OCI-LY7 (cell line): Measurements from ENCODE around the gene DHCR24. TPM values are rescaled to one million over a fixed set of nuclear protein-coding genes. Genes with fewer than 3 reads are reported as not detected.

ENCODE experiments used
- BruUV-seq: library from RNA; stranded (reverse); fragments of 400-500 nt; replicated peaks from 2 replicates; lab custom pipeline; 2021; lab: Mats Ljungman, UMichigan
- CTCF ChIA-PET: fragments of 300-600 bp; sonication (Branson Sonifier 250); formaldehyde crosslinking; loops from one replicate; lab custom pipeline; 2022; ENCODE audit warnings: antibody characterized with exemption; ENCODE audit not compliant: unreplicated experiment; lab: Charles Lee
- POLR2A ChIA-PET: fragments of 300-600 bp; sonication (Branson Sonifier 250); formaldehyde crosslinking; loops from one replicate; lab custom pipeline; 2022; ENCODE audit warnings: antibody characterized with exemption; lab: Charles Lee
- DNase-seq: peaks from one replicate; pipeline ENCODE4 v3.0.0-alpha.2; 2015; ENCODE audit warnings: low spot score
- H2AFZ ChIP-seq: fragments of 200-600 bp; sonication (generic), shearing (Covaris generic); 2 replicates; pipeline ENCODE4 v1.6.1; 2014; ENCODE audit warnings: mild to moderate bottlenecking, antibody characterized with exemption, low read length, moderate library complexity
- H3K27ac ChIP-seq: fragments of 200-600 bp; sonication (generic); 2 replicates; pipeline ENCODE4 v1.5.1; 2014; ENCODE audit warnings: mixed run types, low read depth, mild to moderate bottlenecking, moderate library complexity, low read length, inconsistent platforms; ENCODE audit not compliant: poor library complexity, severe bottlenecking
- H3K36me3 ChIP-seq: fragments of 200-600 bp; sonication (generic); 2 replicates; pipeline ENCODE4 v1.6.1; 2014; ENCODE audit warnings: mild to moderate bottlenecking, antibody characterized with exemption, low read length, moderate library complexity, mixed read lengths; ENCODE audit not compliant: insufficient read depth
- H3K4me1 ChIP-seq: fragments of 200-600 bp; sonication (generic); 2 replicates; pipeline ENCODE4 v1.5.1; 2014; ENCODE audit warnings: mild to moderate bottlenecking, low read length; ENCODE audit not compliant: insufficient read depth, poor library complexity, severe bottlenecking
- H3K4me2 ChIP-seq: fragments of 200-600 bp; sonication (generic); 2 replicates; pipeline ENCODE4 v1.6.1; 2014; ENCODE audit warnings: mild to moderate bottlenecking, low read length
- H3K4me3 ChIP-seq: fragments of 200-600 bp; sonication (generic); 2 replicates; pipeline ENCODE4 v1.5.1; 2014; ENCODE audit warnings: mild to moderate bottlenecking, low read depth, low read length; ENCODE audit not compliant: poor library complexity, severe bottlenecking
- H3K79me2 ChIP-seq: fragments of 200-600 bp; sonication (generic); 2 replicates; pipeline ENCODE4 v1.6.1; 2016; ENCODE audit warnings: low read depth, mild to moderate bottlenecking, low read length, moderate library complexity, mixed read lengths; ENCODE audit not compliant: insufficient read depth
- H3K9me2 ChIP-seq: fragments of 200-600 bp; sonication (generic); 2 replicates; pipeline ENCODE4 v1.6.1; 2016; ENCODE audit warnings: mild to moderate bottlenecking, low read length, mixed read lengths; ENCODE audit not compliant: insufficient read depth
- H3K9me3 ChIP-seq: fragments of 200-600 bp; sonication (generic); 2 replicates; pipeline ENCODE4 v1.6.1; 2014; ENCODE audit warnings: mild to moderate bottlenecking, mixed run types, low read length, mixed read lengths
- H4K20me1 ChIP-seq: fragments of 200-600 bp; sonication (generic); 2 replicates; pipeline ENCODE4 v1.6.1; 2014; ENCODE audit warnings: mild to moderate bottlenecking, antibody characterized with exemption, low read length, moderate library complexity, mixed read lengths; ENCODE audit not compliant: insufficient read depth
- CTCF ChIP-seq: fragments of 200-600 bp; sonication (generic); conservative IDR thresholded peaks from 2 replicates; pipeline ENCODE4 v1.5.1; 2014; ENCODE audit warnings: mild to moderate bottlenecking, antibody characterized with exemption, low read length, moderate library complexity, mixed read lengths
- EZH2phosphoT487 ChIP-seq: fragments of 200-600 bp; sonication (generic); IDR thresholded peaks from 2 replicates; pipeline ENCODE4 v1.6.1; 2018; ENCODE audit warnings: low read depth, borderline replicate concordance, mild to moderate bottlenecking, mixed run types, antibody characterized with exemption, low read length, moderate library complexity, mixed read lengths
- intact Hi-C: fragments of 100-400 bp; cut with micrococcal nuclease; formaldehyde crosslinking; loops from one replicate; pipeline ENCODE4 v1.10.0; 2022; ENCODE audit not compliant: unreplicated experiment
- total RNA-seq, 2 experiments: library from RNA; depleted of rRNA in 1 of 2; stranded (reverse); fragments of >200 nt in 1 of 2; shearing (Covaris generic) in 1 of 2; gene quantifications; 2 replicates each; pipeline ENCODE4 v1.2.3, GENCODE V29; 2014 to 2022

The DHCR24 gene
- total RNA-seq, 2 experiments from 2014 or later = 45.7 to 93.6 TPM

DNA sequence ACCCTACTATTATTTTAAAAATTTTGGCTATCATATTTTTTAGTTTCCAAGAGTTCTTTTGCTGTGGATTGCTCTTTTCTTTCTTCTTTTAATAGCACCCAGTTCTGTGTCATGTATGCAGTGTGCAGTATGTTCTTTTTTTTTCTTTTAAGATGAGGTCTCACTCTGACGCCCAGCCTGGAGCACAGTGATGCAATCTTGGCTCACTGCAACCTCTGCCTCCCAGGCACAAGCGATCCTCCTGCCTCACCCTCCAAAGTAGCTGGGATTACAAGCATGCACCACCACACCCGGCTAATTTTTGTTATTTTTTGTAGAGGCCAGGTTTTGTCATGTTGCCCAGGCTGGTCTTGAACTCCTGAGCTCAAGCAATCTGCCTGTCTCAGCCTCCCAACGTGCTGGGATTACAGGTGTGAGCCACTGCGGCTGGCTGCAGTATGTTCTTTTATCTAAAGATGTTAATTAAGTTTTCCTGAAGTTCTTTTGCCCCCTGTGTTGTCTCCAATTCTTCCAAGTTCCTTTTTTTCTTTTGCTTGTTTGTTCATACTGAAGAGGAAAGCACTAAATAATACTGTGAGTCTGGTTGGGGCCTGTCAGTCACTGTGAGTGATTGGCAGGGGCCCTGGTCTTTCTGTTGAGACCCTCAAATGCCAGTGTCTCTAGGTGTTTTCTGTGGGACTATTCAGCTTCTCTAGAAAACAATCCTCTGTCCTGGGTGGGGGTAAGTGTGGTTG is 68.4 kb downstream of the DHCR24 start:
- TF ChIP-seq EZH2phosphoT487 = no peak
- TF ChIP-seq CTCF = no peak
- Histone ChIP-seq H3K9me2 (no peaks in the 10 kb centered on the region), H3K79me2 (no peaks in the 10 kb centered on the region), H3K4me1 (no peaks in the 10 kb centered on the region), H3K27ac (no peak overlapping the region), H3K36me3 (no peaks in the 10 kb centered on the region), H3K4me2 (no peak overlapping the region), H4K20me1 (no peaks in the 10 kb centered on the region), H2AFZ (no peak overlapping the region), H3K9me3 (peaks cover 5% of the 10 kb centered on the region; the same call in 1 of the 2 replicates), H3K4me3 (no peak overlapping the region)
- intact Hi-C loops = no loop called here
- no TSS peak for BruUV-seq
- DNase-seq = no peak
- ChIA-PET POLR2A (no interaction called here), CTCF (no interaction called here)

DNA sequence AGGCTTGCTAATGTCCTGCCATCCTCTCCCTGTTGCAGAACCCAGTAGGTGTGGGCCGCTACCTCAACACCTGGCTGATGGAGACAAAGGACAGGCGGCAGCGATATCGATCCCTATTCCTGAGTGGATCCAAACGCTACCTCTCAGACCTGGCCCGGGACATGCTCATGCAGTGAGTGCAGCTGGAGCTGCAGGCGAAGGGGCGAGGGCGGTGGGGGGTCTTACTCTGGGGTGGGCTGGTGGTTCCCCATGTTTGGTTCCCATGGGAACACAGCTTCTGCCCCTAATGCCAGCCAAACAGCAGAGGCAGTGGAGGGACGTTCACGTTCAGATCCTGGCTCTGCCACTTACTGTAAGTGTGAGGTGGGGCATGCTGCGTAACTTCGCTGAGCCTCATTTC is 70.0 kb downstream of the DHCR24 start:
- BruUV-seq = no TSS peak

More for the DNA sequence above, 70.0 kb downstream of the DHCR24 start:
- H3K9me2 ChIP-seq = no peaks in the 10 kb centered on the region
- no peak for DNase-seq
- no peaks in the 10 kb centered on the region for H3K36me3 ChIP-seq
- POLR2A ChIA-PET = no interaction called here
- CTCF ChIA-PET = no interaction called here
- no peak overlapping the region for H2AFZ ChIP-seq
- no peak overlapping the region for H3K4me2 ChIP-seq
- no peaks in the 10 kb centered on the region for H4K20me1 ChIP-seq
- no peak overlapping the region for H3K4me3 ChIP-seq
- no peaks in the 10 kb centered on the region for H3K9me3 ChIP-seq
- intact Hi-C loops = no loop called here
- no peaks in the 10 kb centered on the region for H3K79me2 ChIP-seq
- TF ChIP-seq CTCF = no peak
- TF ChIP-seq EZH2phosphoT487 = no peak
- H3K27ac ChIP-seq = no peak overlapping the region
- no peaks in the 10 kb centered on the region for H3K4me1 ChIP-seq
